ENCODE results near the gene TNNT1.

GRCh38 chr19:55103190-55103589 lies 45.8 kb downstream of the TNNT1 start:
- TF ChIP-seq CTCF (conservative IDR thresholded peaks at IDR 0.05 in 1 of 2, IDR thresholded peaks at IDR 0.05 in 1 of 2; ENCODE audit: extremely low read depth in 1 of 2, insufficient read depth in 1 of 2, low read depth in 1 of 2, low read length in 2 of 2): no peak
- TF ChIP-seq EZH2 (IDR thresholded peaks at IDR 0.05; ENCODE audit: borderline replicate concordance, low read length): no peak

All from mammary epithelial cell (primary cell).